Measurements from ENCODE around the gene ZMIZ1.

The ZMIZ1 gene

GRCh38 chr10:79059859-79060379 lies 8.8 kb upstream of the ZMIZ1 start:
- H3K9ac ChIP-seq (ENCODE audit: low read length), result no peak overlapping the region
- no peaks in the 10 kb centered on the region for H3K36me3 ChIP-seq (ENCODE audit: control insufficient read depth in 1 of 2, insufficient read depth in 2 of 2, low read depth in 1 of 2, low read length in 2 of 2)

GRCh38 chr10:79060641-79061255 lies 8.0 kb upstream of the ZMIZ1 start:
- H3K4me3 ChIP-seq (ENCODE audit: insufficient read depth in 1 of 2, low read depth in 1 of 2, low read length in 2 of 2), result no peak overlapping the region
- no peak overlapping the region for H3K4me2 ChIP-seq (ENCODE audit: low read length, poor library complexity, severe bottlenecking)
- H4K91ac ChIP-seq (ENCODE audit: low read length), result no peak overlapping the region
- no peaks in the 10 kb centered on the region for H3K9me3 ChIP-seq (ENCODE audit: control insufficient read depth, low read length)
- H3K27me3 ChIP-seq (ENCODE audit: control insufficient read depth in 1 of 2, insufficient read depth in 1 of 2, low read length in 2 of 2), result peaks cover 8 to 20% of the 10 kb centered on the region in 2 experiments
- no peak overlapping the region for H2AK5ac ChIP-seq (ENCODE audit: low read length, severe bottlenecking)
- H2BK15ac ChIP-seq (ENCODE audit: low read depth, poor library complexity, severe bottlenecking), result no peak overlapping the region
- H3K36me3 ChIP-seq (ENCODE audit: control insufficient read depth in 1 of 2, insufficient read depth in 2 of 2, low read depth in 1 of 2, low read length in 2 of 2), result peaks cover 0 to 3% of the 10 kb centered on the region in 2 experiments
- H3K9ac ChIP-seq (ENCODE audit: low read length), result no peak overlapping the region
- no peak overlapping the region for H3K18ac ChIP-seq (ENCODE audit: low read depth in 1 of 2, low read length in 2 of 2)
- H4K8ac ChIP-seq (ENCODE audit: low read length), result no peak overlapping the region
- 90% methylated on average over 7 of the region's 7 CpGs for WGBS
- no peak overlapping the region for H3K4ac ChIP-seq (ENCODE audit: low read depth in 1 of 2, low read length in 2 of 2)
- H2BK120ac ChIP-seq (ENCODE audit: low read depth, low read length), result no peak overlapping the region
- no peak overlapping the region for H2BK5ac ChIP-seq (ENCODE audit: low read depth, low read length, poor library complexity, severe bottlenecking)
- H3K79me1 ChIP-seq (replicated peaks; ENCODE audit: low read length, poor library complexity, severe bottlenecking), result no peaks in the 10 kb centered on the region
- H2BK12ac ChIP-seq (ENCODE audit: low read length in 2 of 2), result no peak overlapping the region
- H3K14ac ChIP-seq (ENCODE audit: low read length in 2 of 2), result no peak overlapping the region
- no peak for DNase-seq
- H3K23ac ChIP-seq (ENCODE audit: low read length in 2 of 2), result no peak overlapping the region
- no peak overlapping the region for H2AFZ ChIP-seq (ENCODE audit: low read depth, low read length)
- H3K4me1 ChIP-seq (ENCODE audit: control insufficient read depth, insufficient read depth, low read depth, low read length), result peaks cover 2% of the 10 kb centered on the region
- H3K27ac ChIP-seq (ENCODE audit: low read length, poor library complexity, severe bottlenecking), result no peak overlapping the region

More at GRCh38 chr10:79059859-79060379, 8.8 kb upstream of the ZMIZ1 start:
- no peak overlapping the region for H3K4ac ChIP-seq (ENCODE audit: low read depth in 1 of 2, low read length in 2 of 2)
- H3K27me3 ChIP-seq (ENCODE audit: control insufficient read depth in 1 of 2, insufficient read depth in 1 of 2, low read length in 2 of 2), result peaks cover 8 to 20% of the 10 kb centered on the region in 2 experiments
- H2BK120ac ChIP-seq (ENCODE audit: low read depth, low read length), result no peak overlapping the region
- no peaks in the 10 kb centered on the region for H3K79me1 ChIP-seq (replicated peaks; ENCODE audit: low read length, poor library complexity, severe bottlenecking)
- no peak overlapping the region for H2AK5ac ChIP-seq (ENCODE audit: low read length, severe bottlenecking)
- H4K8ac ChIP-seq (ENCODE audit: low read length), result no peak overlapping the region
- H3K4me2 ChIP-seq (ENCODE audit: low read length, poor library complexity, severe bottlenecking), result no peak overlapping the region
- 90% methylated on average over 11 of the region's 11 CpGs for WGBS
- no peak overlapping the region for H3K23ac ChIP-seq (ENCODE audit: low read length in 2 of 2)
- no peak for DNase-seq
- H3K14ac ChIP-seq (ENCODE audit: low read length in 2 of 2), result no peak overlapping the region
- H2BK15ac ChIP-seq (ENCODE audit: low read depth, poor library complexity, severe bottlenecking), result no peak overlapping the region
- no peak overlapping the region for H2AFZ ChIP-seq (ENCODE audit: low read depth, low read length)
- peaks cover 2% of the 10 kb centered on the region for H3K4me1 ChIP-seq (ENCODE audit: control insufficient read depth, insufficient read depth, low read depth, low read length)
- no peak overlapping the region for H3K4me3 ChIP-seq (ENCODE audit: insufficient read depth in 1 of 2, low read depth in 1 of 2, low read length in 2 of 2)
- H3K9me3 ChIP-seq (ENCODE audit: control insufficient read depth, low read length), result no peaks in the 10 kb centered on the region
- no peak overlapping the region for H2BK12ac ChIP-seq (ENCODE audit: low read length in 2 of 2)
- H3K18ac ChIP-seq (ENCODE audit: low read depth in 1 of 2, low read length in 2 of 2), result no peak overlapping the region
- no peak overlapping the region for H3K27ac ChIP-seq (ENCODE audit: low read length, poor library complexity, severe bottlenecking)
- H4K91ac ChIP-seq (ENCODE audit: low read length), result no peak overlapping the region
- no peak overlapping the region for H2BK5ac ChIP-seq (ENCODE audit: low read depth, low read length, poor library complexity, severe bottlenecking)

- Histone ChIP-seq H3K79me1 (replicated peaks; ENCODE audit: low read length, poor library complexity, severe bottlenecking) (peaks cover 4% of the 10 kb centered on the region), H3K4me1 (ENCODE audit: control insufficient read depth, insufficient read depth, low read depth, low read length) (peaks cover 9% of the 10 kb centered on the region), H2AK5ac (ENCODE audit: low read length, severe bottlenecking) (no peak overlapping the region), H3K4me2 (ENCODE audit: low read length, poor library complexity, severe bottlenecking) (no peak overlapping the region), H3K27ac (ENCODE audit: low read length, poor library complexity, severe bottlenecking) (no peak overlapping the region), H3K23ac (ENCODE audit: low read length in 2 of 2) (no peak overlapping the region), H3K36me3 (ENCODE audit: control insufficient read depth in 1 of 2, insufficient read depth in 2 of 2, low read depth in 1 of 2, low read length in 2 of 2) (peaks cover 0 to 3% of the 10 kb centered on the region in 2 experiments), H4K8ac (ENCODE audit: low read length) (no peak overlapping the region), H3K4ac (ENCODE audit: low read depth in 1 of 2, low read length in 2 of 2) (no peak overlapping the region), H3K9me3 (ENCODE audit: control insufficient read depth, low read length) (no peaks in the 10 kb centered on the region), H2BK15ac (ENCODE audit: low read depth, poor library complexity, severe bottlenecking) (no peak overlapping the region), H3K27me3 (ENCODE audit: control insufficient read depth in 1 of 2, insufficient read depth in 1 of 2, low read length in 2 of 2) (peaks cover 8 to 20% of the 10 kb centered on the region in 2 experiments), H2BK12ac (ENCODE audit: low read length in 2 of 2) (no peak overlapping the region), H2BK120ac (ENCODE audit: low read depth, low read length) (no peak overlapping the region), H4K91ac (ENCODE audit: low read length) (no peak overlapping the region), H2AFZ (ENCODE audit: low read depth, low read length) (no peak overlapping the region), H3K9ac (ENCODE audit: low read length) (no peak overlapping the region), H3K18ac (ENCODE audit: low read depth in 1 of 2, low read length in 2 of 2) (no peak overlapping the region), H3K4me3 (ENCODE audit: insufficient read depth in 1 of 2, low read depth in 1 of 2, low read length in 2 of 2) (no peak overlapping the region), H3K14ac (ENCODE audit: low read length in 2 of 2) (no peak overlapping the region), H2BK5ac (ENCODE audit: low read depth, low read length, poor library complexity, severe bottlenecking) (no peak overlapping the region)
- no peak for DNase-seq
- 89% methylated on average over 13 of the region's 14 CpGs for WGBS
Observed at GRCh38 chr10:79061441-79062315, 7.1 kb upstream of the ZMIZ1 start.

GRCh38 chr10:79063071-79063491 lies 5.7 kb upstream of the ZMIZ1 start:
- Histone ChIP-seq H3K23ac (ENCODE audit: low read length in 2 of 2) (no peak overlapping the region), H2AFZ (ENCODE audit: low read depth, low read length) (no peak overlapping the region), H2BK15ac (ENCODE audit: low read depth, poor library complexity, severe bottlenecking) (no peak overlapping the region), H3K9ac (ENCODE audit: low read length) (no peak overlapping the region), H2BK12ac (ENCODE audit: low read length in 2 of 2) (no peak overlapping the region), H3K4ac (ENCODE audit: low read depth in 1 of 2, low read length in 2 of 2) (no peak overlapping the region), H3K4me1 (ENCODE audit: control insufficient read depth, insufficient read depth, low read depth, low read length) (peaks cover 17% of the 10 kb centered on the region), H3K36me3 (ENCODE audit: control insufficient read depth in 1 of 2, insufficient read depth in 2 of 2, low read depth in 1 of 2, low read length in 2 of 2) (peaks cover 0 to 3% of the 10 kb centered on the region in 2 experiments), H3K18ac (ENCODE audit: low read depth in 1 of 2, low read length in 2 of 2) (no peak overlapping the region), H4K91ac (ENCODE audit: low read length) (no peak overlapping the region), H3K27me3 (ENCODE audit: control insufficient read depth in 1 of 2, insufficient read depth in 1 of 2, low read length in 2 of 2) (peaks cover 8 to 9% of the 10 kb centered on the region in 2 experiments), H3K27ac (ENCODE audit: low read length, poor library complexity, severe bottlenecking) (no peak overlapping the region), H2AK5ac (ENCODE audit: low read length, severe bottlenecking) (no peak overlapping the region), H2BK5ac (ENCODE audit: low read depth, low read length, poor library complexity, severe bottlenecking) (no peak overlapping the region), H3K14ac (ENCODE audit: low read length in 2 of 2) (no peak overlapping the region), H3K79me1 (replicated peaks; ENCODE audit: low read length, poor library complexity, severe bottlenecking) (peaks cover 6% of the 10 kb centered on the region), H2BK120ac (ENCODE audit: low read depth, low read length) (no peak overlapping the region), H4K8ac (ENCODE audit: low read length) (no peak overlapping the region), H3K4me3 (ENCODE audit: insufficient read depth in 1 of 2, low read depth in 1 of 2, low read length in 2 of 2) (no peak overlapping the region), H3K9me3 (ENCODE audit: control insufficient read depth, low read length) (no peaks in the 10 kb centered on the region), H3K4me2 (ENCODE audit: low read length, poor library complexity, severe bottlenecking) (no peak overlapping the region)
- no peak for DNase-seq
- 88% methylated on average over 5 of the region's 5 CpGs for WGBS

Measured in mesenchymal stem cell (in vitro differentiated cells and primary cell).